ENCODE measurements around the gene FHDC1.

Gene FHDC1

GRCh38 chr4:152957437-152958171 is 21.5 kb downstream of the FHDC1 start:
- peak; percentile 76 for DNase-seq (ENCODE audit: low spot score)

- DNase-seq (ENCODE audit: low spot score): no peak
These were observed 23.0 kb downstream of the FHDC1 start for GRCh38 chr4:152959080-152959479.

DNA sequence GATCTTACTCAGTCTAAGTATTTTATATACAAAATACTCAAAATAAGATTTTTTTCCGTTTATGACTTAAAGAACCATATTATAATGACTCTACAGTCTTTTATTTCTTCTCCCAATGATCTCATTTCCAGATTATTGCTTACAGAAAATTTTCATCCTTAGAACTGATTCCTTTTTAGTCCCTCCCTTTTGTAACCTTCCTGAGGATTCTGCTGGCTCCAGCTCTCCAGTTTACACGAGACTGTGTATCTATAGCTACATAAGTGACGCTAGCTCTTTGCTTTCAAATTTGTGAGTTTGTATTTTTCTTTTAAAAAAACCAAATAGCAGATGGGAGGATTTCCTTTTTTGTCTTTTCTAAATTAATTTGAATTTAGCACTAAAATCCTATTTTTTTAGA is 24.0 kb downstream of the FHDC1 start:
- peak; percentile 56 for DNase-seq (ENCODE audit: low spot score)

- no peak for DNase-seq (ENCODE audit: low spot score)
These were observed 25.1 kb downstream of the FHDC1 start for GRCh38 chr4:152961014-152961772.

GRCh38 chr4:152961773-152962115 is 25.6 kb downstream of the FHDC1 start:
- DNase-seq (ENCODE audit: low spot score): peak; percentile 89

DNA sequence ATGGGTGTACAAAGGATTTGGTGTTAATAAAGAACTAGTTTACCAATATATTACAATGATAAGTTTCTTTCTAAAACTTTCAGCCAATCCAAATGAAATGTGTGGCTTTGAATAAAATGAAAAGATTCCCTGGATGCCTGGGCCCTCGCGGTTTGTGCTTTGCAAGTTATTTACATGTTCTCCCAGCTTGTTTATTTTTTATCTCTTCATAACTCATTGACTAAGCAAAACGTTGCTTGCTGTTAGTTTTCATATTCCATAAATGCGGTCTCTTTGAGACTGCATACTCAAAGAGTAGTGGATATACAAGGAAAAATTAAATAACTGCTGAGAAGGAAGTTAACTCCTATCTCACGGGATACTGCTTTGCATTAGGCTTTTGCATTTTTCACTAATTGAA is 26.0 kb downstream of the FHDC1 start:
- peak; percentile 88 for DNase-seq (ENCODE audit: low spot score)

GRCh38 chr4:152964335-152964734 is 28.2 kb downstream of the FHDC1 start:
- peak; percentile 53 for DNase-seq (ENCODE audit: low spot score)

DNA sequence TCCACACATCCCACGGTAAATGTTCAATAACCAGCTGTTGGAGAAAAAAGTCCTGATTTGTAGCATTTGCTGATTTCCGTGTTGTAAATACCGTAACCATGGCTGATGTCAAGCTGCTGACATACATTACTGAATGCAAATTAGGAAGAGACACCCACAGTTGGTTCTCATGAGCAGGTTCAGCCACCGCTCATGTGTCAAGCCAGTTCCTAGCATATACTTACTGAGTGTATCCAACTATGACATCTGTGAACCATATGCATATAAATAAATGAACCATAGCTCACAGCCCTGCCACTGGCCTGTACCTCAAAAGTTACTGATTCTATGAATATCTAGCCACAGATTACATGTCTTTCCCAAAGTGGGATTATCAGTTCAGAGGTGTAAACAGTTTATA is 29.5 kb downstream of the FHDC1 start:
- no peak for DNase-seq (ENCODE audit: low spot score)

DNA sequence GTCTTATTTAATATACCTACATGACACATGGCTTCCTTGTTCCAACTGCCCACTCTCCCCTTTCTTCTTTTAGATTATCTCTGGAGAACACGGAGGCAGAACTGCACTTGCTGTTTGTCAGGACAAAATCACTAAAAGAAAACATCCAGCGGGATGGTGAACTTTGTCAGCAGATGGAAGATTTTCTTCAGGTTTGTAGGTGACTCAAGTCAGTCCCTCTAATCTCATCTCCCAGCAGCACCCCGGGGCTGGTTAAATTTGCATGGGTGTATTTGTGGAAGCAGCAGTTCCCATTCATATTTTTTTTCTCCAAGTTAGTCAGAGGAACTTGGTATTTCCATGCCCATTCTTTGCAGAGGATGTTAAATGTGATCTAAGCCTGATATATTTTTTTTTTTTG is 31.8 kb downstream of the FHDC1 start:
- DNase-seq (ENCODE audit: low spot score): peak; percentile 67

DNA sequence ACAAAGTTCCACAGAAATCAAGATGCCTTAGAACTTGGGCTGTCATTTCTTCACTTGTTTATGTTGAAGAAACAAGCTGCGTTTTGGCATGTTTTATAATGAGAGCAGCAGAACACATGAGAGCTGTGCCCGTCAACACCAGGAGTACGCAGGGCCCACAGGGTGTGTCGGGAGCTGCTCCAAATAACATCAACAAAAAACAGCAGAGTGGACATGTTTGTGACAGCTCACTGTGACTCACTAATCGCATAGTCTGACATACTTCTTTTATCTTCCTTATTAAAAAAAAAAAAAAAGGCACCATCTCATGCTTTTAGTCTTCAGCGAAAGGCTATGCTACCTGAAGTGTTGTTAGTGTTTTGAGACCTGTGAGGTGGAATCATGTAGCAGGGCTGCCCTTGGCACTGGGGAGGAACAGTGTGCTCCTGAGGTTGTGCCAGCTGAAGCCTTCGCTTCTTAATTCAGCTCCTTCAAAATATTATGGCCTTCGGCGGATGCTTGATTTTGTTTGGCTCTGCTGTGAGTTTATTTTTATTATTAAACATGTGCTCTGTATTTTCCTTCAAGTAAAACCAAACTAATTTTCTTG is 32.8 kb downstream of the FHDC1 start:
- DNase-seq (ENCODE audit: low spot score): peak; percentile 85

DNA sequence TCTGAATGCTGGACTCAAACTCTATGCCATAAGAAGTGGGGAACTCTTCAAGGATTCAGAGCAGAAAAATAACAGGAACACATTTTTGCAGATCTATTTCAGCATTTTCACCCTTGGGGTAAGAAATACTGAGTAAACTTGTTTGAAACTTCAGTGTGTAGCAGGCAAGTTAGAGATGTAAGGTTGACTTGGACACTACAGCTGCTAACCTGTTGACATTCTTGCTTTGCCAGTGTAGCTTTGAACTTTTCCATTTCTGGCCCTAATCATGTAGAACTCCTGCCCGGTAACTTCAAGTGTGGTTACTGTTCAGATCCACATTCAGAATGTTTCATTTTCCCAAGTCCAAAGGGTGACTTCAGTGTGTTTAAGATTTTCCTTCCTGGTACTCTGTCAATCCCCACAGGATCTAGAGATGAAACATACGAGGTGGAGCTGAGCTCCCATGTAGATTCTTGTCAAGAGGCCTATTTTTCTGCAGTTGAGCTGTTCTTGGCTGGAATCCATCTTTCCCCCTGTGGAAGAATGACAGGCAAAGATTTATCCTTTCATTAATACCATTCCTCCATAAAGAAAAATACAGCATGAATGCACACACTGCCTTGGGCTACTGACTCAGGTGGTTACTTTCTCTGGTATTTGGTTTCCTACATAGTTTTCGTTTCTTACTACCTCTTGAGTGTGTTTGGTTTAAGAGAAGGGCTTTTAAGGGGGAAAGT is 34.1 kb downstream of the FHDC1 start:
- peak; percentile 46 for DNase-seq (ENCODE audit: low spot score)

DNA sequence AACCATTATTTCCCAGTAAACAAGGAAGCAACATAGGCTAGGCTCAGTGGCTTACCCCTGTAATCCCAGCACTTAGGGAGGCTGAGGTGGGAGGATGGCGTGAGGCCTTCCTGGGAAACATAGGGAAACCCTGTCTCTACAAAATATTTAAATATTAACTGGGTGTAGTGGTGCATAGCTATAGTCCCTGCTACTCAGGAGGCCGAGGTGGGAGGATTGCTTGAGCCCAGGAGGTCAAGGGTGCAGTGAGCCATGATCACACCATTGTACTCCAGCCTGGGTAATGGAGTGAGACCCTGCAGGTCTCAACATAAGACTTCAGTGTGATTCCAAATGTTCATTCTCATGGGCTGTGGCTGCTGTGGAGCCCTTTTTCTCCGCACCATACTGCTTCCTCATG is 34.9 kb downstream of the FHDC1 start:
- no peak for DNase-seq (ENCODE audit: low spot score)

DNA sequence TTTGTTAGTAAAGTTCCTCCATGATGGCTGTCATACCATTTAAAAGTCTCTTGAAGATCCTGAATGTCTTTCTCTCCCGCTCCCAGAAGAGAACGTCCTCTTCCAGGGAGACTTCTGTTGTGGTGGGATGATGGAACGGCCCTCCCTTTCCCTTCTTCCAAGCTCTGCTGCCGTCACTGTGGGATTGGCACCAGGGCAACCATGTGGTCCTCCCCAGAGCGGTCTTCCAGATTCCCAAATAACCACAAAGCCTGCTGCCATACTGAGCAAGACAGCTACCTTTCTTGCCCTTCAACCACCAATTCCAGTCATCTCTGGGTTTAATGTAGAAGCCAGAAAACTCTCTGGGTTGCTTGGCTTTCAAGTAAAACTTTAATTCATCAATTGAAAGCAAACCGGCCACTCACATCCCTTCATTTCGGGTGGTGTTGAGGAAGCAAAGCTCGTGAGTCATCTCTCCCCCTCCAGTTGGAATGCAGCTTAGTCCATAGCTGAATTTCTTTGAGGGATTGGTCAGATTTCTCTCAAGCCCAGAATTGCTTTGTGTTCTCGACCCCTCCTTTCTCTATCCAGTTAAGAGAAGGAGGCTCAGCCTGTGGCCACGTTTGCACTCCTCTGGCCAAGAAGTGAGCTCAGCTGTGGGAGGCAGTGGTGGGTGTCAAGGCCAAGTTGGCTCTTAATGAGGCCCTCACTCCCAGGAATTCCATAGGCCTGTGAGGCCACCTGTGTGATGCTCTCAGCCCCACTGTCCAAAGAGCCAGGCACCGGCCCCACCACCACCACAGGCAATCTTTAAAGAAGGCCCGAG is 36.9 kb downstream of the FHDC1 start:
- DNase-seq (ENCODE audit: low spot score): no peak

- no peak for DNase-seq (ENCODE audit: low spot score)
These were observed 37.7 kb downstream of the FHDC1 start for GRCh38 chr4:152973629-152974467.

GRCh38 chr4:152974468-152975379 is 38.6 kb downstream of the FHDC1 start:
- no peak for DNase-seq (ENCODE audit: low spot score)

DNA sequence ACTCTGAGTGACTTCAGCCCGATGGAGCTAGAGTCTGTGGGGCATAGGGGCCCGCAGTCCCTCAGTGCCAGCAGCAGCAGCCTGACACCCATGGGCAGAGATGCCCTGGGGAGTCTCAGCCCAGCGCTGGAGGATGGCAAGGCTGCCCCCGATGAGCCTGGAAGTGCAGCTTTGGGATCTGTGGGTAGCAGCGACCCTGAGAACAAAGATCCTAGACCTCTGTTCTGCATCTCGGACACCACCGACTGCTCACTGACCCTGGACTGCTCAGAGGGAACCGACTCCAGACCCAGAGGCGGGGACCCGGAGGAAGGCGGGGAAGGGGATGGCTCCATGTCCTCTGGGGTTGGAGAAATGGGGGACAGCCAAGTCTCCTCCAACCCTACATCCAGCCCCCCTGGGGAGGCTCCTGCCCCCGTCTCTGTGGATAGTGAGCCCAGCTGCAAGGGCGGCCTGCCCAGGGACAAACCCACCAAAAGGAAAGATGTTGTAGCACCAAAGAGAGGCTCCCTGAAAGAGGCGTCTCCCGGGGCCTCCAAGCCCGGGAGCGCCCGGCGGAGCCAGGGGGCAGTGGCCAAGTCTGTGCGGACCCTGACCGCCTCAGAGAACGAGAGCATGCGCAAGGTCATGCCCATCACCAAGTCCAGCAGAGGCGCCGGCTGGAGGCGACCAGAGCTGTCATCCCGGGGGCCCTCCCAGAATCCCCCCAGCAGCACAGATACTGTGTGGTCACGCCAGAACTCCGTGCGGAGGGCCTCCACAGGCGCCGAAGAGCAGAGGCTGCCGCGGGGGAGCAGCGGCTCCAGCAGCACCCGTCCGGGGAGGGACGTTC is 39.5 kb downstream of the FHDC1 start:
- DNase-seq (ENCODE audit: low spot score): no peak

DNA sequence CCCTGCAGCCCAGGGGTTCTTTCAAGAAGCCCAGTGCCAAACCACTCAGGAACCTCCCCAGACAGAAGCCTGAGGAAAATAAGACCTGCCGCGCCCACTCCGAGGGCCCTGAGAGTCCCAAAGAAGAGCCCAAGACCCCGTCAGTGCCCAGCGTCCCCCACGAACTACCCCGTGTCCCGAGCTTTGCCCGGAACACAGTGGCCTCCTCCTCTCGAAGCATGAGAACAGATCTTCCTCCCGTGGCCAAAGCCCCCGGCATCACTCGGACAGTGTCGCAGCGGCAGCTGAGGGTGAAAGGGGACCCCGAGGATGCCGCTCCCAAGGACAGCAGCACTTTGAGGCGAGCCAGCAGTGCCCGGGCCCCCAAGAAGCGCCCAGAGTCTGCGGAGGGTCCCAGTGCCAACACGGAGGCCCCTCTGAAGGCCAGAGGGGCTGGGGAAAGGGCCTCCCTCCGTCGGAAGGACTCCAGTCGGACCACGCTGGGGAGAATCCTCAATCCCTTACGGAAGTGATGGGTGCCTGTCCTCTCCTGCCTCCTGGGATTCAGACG is 40.2 kb downstream of the FHDC1 start:
- DNase-seq (ENCODE audit: low spot score): no peak

DNA sequence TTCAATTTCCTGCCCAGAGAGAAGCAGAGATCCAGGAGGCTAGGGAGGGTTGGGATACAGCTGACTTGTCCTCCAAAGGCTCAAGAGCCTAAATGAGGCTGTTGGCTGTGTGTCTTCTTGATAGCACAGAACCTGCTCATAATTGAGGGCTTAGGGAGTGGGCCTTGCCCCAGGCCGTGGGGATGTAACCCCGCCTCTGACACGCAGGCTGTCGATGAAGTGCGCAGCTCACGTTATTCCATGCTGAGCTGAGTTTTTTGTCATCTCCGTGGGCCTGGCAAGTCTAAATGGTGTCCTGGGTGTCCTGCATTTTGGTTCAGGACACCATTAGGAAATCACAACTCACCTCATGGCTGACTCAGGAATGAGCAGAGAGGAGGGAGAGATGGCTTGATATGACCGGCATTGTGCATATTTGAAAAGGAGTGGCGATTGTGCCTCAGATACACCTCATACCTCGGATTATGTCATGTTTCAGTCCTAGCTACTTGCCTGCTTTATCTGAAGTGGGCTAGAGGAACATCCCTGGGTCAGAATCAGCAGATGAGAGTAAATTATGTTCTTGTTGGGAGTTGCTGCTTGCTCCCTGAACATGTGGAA is 43.7 kb downstream of the FHDC1 start:
- no peak for DNase-seq (ENCODE audit: low spot score)
